ENCODE results near the gene KCNQ1.

The KCNQ1 gene

GRCh38 chr11:2644844-2645778, 200.3 kb downstream of the KCNQ1 start:
- DNase-seq (ENCODE audit: low read depth in 4 of 4, low spot score in 1 of 4): no peak

GRCh38 chr11:2645779-2646118, 200.9 kb downstream of the KCNQ1 start:
- no peak for DNase-seq (ENCODE audit: low read depth in 4 of 4, low spot score in 1 of 4)

DNA sequence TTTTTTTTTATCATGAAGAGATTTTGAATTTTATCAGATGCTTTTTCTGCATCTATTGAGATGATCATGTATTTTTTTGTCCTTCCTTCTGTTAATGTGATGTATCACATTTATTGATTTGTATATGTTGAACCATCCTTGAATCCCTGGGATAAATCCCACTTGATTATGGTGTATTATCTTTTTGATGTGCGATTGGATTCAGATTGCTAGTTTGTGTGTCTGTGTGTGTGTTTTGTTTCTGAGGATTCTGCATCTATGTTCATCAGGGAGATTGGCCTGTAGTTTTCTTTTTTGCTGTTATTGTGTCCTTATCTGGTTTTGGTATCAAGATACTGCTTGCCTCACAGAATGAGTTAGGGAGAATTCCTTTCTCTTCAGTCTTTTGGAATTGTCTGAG, 202.4 kb downstream of the KCNQ1 start:
- no peak for DNase-seq (ENCODE audit: low read depth in 4 of 4, low spot score in 1 of 4)

DNA sequence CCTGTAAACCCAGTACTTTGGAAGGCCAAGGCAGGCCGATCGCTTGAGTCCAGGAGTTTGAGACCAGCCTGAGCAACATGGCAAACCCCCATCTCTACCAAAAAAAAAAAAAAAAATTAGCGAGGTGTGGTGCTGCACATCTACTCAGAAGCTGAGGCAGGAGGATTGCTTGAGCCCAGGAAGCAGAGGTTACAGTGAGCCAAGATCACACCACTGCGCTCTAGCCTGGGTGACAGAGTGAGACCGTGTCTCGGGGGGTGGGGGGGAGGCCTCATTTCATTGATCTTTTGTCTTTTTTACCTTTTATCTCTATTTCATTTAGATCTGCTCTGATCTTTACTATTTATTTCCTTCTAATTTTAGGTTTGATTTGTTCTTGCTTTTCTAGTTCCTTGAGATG, 203.1 kb downstream of the KCNQ1 start:
- no peak for DNase-seq (ENCODE audit: low read depth in 4 of 4, low spot score in 1 of 4)

DNA sequence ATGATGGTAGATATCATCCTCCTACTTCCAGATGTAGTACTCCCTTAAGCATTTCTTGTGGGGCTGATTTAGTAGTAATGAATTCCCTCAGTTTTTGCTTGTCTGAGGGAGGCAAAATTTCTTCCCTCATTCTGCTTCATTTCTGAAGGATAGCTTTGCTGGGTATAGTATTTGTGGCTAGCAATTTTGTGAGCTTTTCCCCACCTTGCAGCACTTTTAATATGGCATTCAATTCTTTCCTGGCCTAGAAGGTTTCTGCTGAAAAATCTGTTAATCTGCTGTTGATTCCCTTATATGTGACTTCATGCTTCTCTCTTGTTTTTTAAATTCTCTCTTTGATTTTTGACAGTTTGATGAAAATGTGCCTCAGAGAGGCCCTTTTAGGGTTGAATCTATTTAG, 204.6 kb downstream of the KCNQ1 start:
- no peak for DNase-seq (ENCODE audit: low read depth in 4 of 4, low spot score in 1 of 4)

- no peak for DNase-seq (ENCODE audit: low read depth in 4 of 4, low spot score in 1 of 4)
Observed at GRCh38 chr11:2649848-2650247, 205.0 kb downstream of the KCNQ1 start.

DNA sequence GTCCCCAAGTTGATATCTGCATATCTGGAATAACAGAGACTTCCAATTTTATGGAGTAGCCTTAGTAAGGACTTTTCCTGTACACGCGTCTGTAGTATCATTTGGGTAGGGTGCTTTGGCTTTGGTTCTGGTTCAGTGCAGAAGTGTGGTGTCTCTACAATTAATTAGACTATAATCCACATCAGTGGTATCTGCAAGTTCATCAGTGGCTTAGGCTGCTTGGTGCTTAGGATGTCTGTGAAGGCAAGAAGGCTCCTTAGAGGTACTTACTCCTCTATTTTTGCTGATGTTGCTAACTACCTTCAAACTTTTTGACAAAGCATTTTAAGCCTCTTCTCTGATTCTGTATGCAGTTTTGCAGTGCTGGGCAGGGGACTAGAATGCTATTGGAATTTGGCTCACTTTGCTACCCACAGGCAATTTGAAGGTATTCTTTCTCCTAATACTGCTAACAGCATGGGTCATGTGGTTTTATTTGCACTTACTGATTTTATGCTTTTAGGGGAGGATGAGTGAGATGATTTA, 205.6 kb downstream of the KCNQ1 start:
- DNase-seq (ENCODE audit: low read depth in 4 of 4, low spot score in 1 of 4): no peak

DNA sequence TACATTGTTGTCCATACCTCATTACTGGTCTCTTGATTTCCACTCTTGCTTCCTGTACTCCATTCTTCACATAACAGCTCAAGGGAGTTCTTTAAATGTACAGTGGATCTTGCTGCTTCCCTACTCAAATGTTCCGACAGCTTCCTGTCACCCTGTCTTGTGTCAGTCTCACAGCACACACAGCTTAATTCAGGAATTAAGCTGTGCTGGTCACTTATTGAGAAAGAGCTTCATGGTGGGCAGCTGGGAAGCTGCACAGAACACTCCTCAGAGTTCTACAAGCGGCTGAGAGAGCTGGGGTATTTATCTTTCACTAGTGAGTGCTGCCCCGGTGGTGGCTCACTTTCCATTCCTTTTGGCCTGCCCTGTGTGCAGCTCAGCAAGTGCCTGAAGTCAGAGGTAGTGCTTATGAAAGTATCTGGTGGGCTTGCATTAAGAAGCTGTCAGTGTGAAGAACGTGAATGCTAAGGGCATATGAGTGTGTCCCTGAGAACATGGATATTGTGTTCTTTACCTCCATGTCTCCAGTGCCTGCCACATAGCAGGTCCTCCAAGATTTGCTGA, 206.3 kb downstream of the KCNQ1 start:
- no peak for DNase-seq (ENCODE audit: low read depth in 4 of 4, low spot score in 1 of 4)

DNA sequence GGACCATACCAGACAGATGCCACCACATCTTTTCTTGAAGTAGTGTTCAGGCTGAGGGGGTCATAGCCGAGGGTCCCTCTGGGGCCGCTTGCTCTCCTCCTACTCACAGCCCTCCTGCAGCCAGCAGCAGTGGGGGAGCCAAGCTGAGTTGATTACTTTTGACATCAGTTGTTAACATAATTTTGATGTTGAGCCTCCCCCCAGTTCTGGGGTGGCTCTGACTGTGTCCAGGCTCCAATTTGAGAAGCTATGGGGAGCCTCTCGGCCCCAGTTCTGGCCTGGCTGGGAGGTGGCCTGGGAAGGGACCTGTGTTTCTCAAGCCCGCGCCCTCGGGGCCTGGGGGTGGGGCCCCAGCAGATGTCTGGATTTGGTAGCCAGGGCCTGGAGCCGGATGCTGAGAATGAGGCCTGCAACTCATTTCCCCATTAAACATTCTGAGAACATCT, 207.0 kb downstream of the KCNQ1 start:
- no peak for DNase-seq (ENCODE audit: low read depth in 4 of 4, low spot score in 1 of 4)

GRCh38 chr11:2652333-2653197, 207.8 kb downstream of the KCNQ1 start:
- DNase-seq (ENCODE audit: low read depth in 4 of 4, low spot score in 1 of 4): no peak

DNA sequence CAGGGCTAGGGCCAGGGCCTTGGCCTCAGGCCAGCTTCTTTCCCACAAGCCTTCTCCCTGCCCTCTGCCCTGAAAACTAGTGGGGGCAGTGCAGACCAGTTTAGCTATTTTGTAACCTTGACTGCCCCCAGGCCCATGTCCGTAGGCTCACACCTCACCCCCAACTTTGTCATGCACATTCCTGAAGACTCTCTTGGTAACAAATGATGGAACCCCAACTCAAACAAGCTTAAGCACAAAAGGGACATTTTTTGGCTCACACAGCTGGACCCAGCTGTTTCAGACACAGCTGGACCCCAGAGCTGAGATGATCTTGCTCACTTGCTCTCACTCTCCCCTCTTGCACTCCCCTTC, 208.4 kb downstream of the KCNQ1 start:
- DNase-seq (ENCODE audit: low read depth in 4 of 4, low spot score in 1 of 4): no peak

- DNase-seq (ENCODE audit: low read depth in 4 of 4, low spot score in 1 of 4): no peak
Observed at GRCh38 chr11:2653930-2654739, 209.3 kb downstream of the KCNQ1 start.

GRCh38 chr11:2655016-2655719, 210.4 kb downstream of the KCNQ1 start:
- no peak for DNase-seq (ENCODE audit: low read depth in 4 of 4, low spot score in 1 of 4)

DNA sequence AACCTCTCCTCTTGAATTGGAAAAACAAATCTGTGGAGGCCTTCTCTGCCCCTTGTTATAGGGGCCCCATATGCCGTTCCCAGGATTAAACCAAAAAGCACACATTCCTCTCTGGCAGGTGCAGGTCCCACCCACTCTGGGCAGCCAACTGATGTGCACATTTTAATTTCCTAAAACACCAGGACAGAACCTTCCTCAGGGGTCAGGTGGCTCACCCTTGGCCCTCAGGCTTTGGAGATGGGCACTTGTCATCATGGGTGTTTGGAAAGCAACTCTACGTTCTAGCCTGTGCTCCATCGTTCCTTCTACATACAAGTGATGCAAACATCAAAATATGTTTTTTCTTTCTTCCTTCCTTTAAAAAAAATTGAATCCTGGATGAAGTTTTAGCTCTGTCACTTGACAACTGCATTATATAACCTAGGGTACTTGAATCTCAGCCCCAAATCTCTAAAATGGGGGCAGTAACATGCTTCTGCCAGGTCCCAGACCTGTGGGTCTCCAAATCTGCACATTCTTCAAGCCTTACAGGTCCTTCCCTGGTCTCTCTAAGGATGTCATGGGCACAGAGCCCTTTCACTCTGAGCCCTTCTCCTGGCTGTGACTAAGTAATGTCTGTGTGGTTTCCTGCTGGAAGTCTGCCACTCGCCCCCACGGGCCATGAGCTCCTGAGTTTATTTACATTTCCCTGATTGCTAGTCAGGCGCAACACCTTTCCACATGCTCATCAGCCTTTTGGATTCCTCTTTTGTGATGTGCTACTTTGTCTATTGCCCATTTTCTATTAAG, 211.2 kb downstream of the KCNQ1 start:
- no peak for DNase-seq (ENCODE audit: low read depth in 4 of 4, low spot score in 1 of 4)

DNA sequence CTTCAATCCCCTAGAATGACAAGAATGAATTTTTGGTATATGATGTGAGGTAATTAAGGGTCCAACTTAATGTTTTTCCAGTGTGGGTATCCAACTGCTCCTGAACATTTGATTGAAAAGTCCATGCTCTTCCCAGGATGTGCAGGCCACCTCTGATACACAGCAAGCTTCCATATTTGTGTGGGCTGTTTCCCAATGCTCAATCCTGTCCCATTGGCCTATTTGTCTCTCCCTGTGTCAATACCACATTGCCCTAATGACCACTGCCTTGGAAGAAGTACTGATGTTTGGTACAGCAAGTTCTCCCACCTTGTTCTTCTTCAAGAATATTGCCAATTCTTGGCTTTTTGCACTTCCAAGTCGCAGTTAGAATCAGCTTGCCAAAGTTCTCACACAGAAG, 212.1 kb downstream of the KCNQ1 start:
- no peak for DNase-seq (ENCODE audit: low read depth in 4 of 4, low spot score in 1 of 4)

DNA sequence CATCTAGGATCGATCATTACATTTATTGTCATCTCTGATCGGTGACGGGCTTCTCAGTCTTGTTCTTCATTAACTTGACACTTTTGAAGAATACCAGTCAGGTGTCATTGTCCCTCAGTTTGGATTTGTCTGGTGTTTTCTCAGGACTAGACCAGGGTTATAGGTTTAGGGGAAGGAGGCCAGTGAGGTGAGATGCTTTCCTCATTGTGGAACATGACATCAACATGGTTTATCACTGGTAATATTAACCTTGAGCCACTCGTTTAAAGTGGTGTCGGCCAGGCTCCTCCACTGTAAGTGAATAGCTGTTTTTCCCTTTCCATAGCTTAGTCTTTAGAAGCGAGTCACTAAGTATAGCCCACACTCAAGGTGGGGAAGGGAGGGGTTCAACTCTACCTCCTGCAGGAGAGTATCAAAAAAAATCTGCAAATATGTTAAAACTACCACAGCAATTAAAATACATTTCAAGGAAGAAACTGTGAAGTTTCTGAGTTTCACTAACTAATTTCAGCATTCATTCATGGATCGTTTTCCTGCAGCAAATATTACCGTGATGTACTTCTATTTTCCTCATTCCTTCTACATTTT, 213.0 kb downstream of the KCNQ1 start:
- no peak for DNase-seq (ENCODE audit: low read depth in 4 of 4, low spot score in 1 of 4)

- DNase-seq (ENCODE audit: low read depth in 4 of 4, low spot score in 1 of 4): no peak
Observed at GRCh38 chr11:2660357-2660939, 215.6 kb downstream of the KCNQ1 start.

DNA sequence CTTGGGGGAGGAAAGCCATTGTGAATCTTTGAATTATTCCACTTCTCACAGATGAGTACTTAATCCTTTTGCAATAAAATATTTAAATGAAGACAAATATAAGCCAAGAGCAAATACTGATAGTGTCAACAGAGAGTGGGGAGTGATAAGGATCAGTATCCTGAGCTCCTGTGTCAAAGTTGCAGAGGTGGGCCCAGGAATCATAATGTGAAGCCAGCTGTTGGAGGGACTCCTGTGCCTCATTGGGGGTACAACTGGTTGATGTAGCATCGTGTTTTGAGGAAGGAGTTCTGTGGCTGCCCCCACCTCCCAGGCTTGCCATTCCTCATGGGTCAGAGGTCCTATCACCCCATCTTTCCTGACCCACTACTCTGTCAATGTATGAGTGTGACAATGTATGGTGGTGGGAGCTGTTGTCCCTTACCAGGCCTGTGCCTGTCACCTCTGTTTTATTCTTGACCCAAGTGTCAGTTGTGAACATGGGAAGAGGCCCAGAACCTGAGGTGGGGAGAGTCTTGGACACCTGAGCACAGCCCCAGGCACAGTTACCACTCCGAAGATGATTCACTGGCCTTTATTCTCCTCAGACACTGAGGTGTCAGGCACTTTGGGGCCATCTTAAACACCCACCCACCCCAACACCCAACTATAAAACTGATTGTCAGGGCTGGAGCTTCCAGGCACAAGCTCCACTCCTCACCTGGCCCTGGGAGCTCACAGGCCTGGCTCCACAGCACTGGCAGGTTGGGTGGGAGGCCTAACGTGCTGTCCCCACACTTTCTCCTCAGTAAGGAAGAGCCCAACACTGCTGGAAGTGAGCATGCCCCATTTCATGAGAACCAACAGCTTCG, 216.6 kb downstream of the KCNQ1 start:
- no peak for DNase-seq (ENCODE audit: low read depth in 4 of 4, low spot score in 1 of 4)
